GM23338 (cell line): ENCODE data around the gene SELENOW. TPM values are rescaled to one million over a fixed set of nuclear protein-coding genes. Genes with fewer than 3 reads are reported as not detected.

Source experiments
- ATAC-seq: fragments of 200-7000 bp; cut with Tn5 transposase; 3 replicates; pipeline ENCODE4 v1.9.1; 2020
- DNase-seq: peaks from one replicate; pipeline ENCODE4 v3.0.0-alpha.2; 2015; ENCODE audit warnings: low spot score
- H2AFZ ChIP-seq: fragments of 200-600 bp; sonication (generic); 2 replicates; pipeline ENCODE4 v1.8.0; 2016; ENCODE audit warnings: antibody characterized with exemption, mild to moderate bottlenecking, moderate library complexity
- H3F3A ChIP-seq: fragments of 200-600 bp; sonication (generic); replicated peaks from 2 replicates; pipeline ENCODE4 v1.8.0; 2017; ENCODE audit warnings: antibody characterized with exemption, mixed run types, low read depth
- H3K27ac ChIP-seq: fragments of 200-600 bp; sonication (generic); 2 replicates; pipeline ENCODE4 v1.6.1; 2016; ENCODE audit warnings: low read depth
- H3K27me3 ChIP-seq: fragments of 200-600 bp; sonication (generic); 2 replicates; pipeline ENCODE4 v1.8.0; 2016; ENCODE audit warnings: mild to moderate bottlenecking, mixed run types, moderate library complexity; ENCODE audit not compliant: insufficient read depth
- H3K36me3 ChIP-seq: fragments of 200-600 bp; sonication (generic); 2 replicates; pipeline ENCODE4 v1.8.0; 2016; ENCODE audit warnings: mild to moderate bottlenecking; ENCODE audit not compliant: insufficient read depth
- H3K4me1 ChIP-seq: fragments of 200-600 bp; sonication (generic); 2 replicates; pipeline ENCODE4 v1.8.0; 2016; ENCODE audit warnings: mild to moderate bottlenecking, moderate library complexity; ENCODE audit not compliant: insufficient read depth
- H3K4me2 ChIP-seq: fragments of 200-600 bp; sonication (generic); 2 replicates; pipeline ENCODE4 v1.7.1; 2017; ENCODE audit warnings: mixed run types
- H3K4me3 ChIP-seq: fragments of 200-600 bp; sonication (generic); 2 replicates; pipeline ENCODE4 v1.6.1; 2016; ENCODE audit warnings: mixed run types
- H3K79me2 ChIP-seq: fragments of 200-600 bp; sonication (generic); replicated peaks from 2 replicates; pipeline ENCODE4 v1.8.0; 2017; ENCODE audit warnings: mild to moderate bottlenecking; ENCODE audit not compliant: insufficient read depth
- H3K9me2 ChIP-seq: fragments of 200-600 bp; sonication (generic); 2 replicates; pipeline ENCODE4 v1.8.0; 2017; ENCODE audit not compliant: insufficient read depth
- H4K20me1 ChIP-seq: fragments of 200-600 bp; sonication (generic); replicated peaks from 2 replicates; pipeline ENCODE4 v1.8.0; 2017; ENCODE audit warnings: mild to moderate bottlenecking; ENCODE audit not compliant: insufficient read depth
- H3K27ac Mint-ChIP-seq: 2 replicates; pipeline ENCODE4 v1.8.0; 2020; ENCODE audit warnings: inconsistent platforms, mild to moderate bottlenecking, moderate library complexity, mixed read lengths
- H3K27me3 Mint-ChIP-seq: 3 replicates; pipeline ENCODE4 v1.8.0; 2022; ENCODE audit warnings: low read depth, mild to moderate bottlenecking, moderate library complexity, mixed read lengths, inconsistent platforms; ENCODE audit not compliant: insufficient read depth, poor library complexity
- H3K36me3 Mint-ChIP-seq: 3 replicates; pipeline ENCODE4 v1.8.0; 2021; ENCODE audit warnings: low read depth, mild to moderate bottlenecking, inconsistent platforms, moderate library complexity, mixed read lengths
- H3K4me1 Mint-ChIP-seq: 3 replicates; pipeline ENCODE4 v1.8.0; 2020; ENCODE audit warnings: mild to moderate bottlenecking, inconsistent platforms, mixed read lengths
- H3K4me3 Mint-ChIP-seq: 3 replicates; pipeline ENCODE4 v1.8.0; 2021; ENCODE audit warnings: moderate library complexity, mild to moderate bottlenecking, inconsistent platforms, mixed read lengths
- H3K9me3 Mint-ChIP-seq: 3 replicates; pipeline ENCODE4 v1.8.0; 2020; ENCODE audit warnings: moderate library complexity, mild to moderate bottlenecking, inconsistent platforms, mixed read lengths
- CREB1 ChIP-seq: fragments of 250-450 bp; sonication (Bioruptor Pico); IDR thresholded peaks from 2 replicates; pipeline ENCODE4 v1.5.0; 2020; ENCODE audit warnings: low read depth, mild to moderate bottlenecking, moderate library complexity
- ETS1 ChIP-seq: IDR thresholded peaks from 2 replicates; pipeline ENCODE4 v1.6.1; 2016; ENCODE audit warnings: antibody characterized with exemption
- EZH2 ChIP-seq: fragments of 200-600 bp; sonication (generic); IDR thresholded peaks from one replicate; pipeline ENCODE4 v1.8.0; 2017; ENCODE audit warnings: antibody characterized with exemption, mild to moderate bottlenecking, low read depth; ENCODE audit not compliant: unreplicated experiment
- EZH2phosphoT487 ChIP-seq: fragments of 200-600 bp; sonication (generic); IDR thresholded peaks from one replicate; pipeline ENCODE4 v1.8.1; 2018; ENCODE audit warnings: antibody characterized with exemption; ENCODE audit not compliant: unreplicated experiment
- NANOG ChIP-seq: IDR thresholded peaks from 2 replicates; pipeline ENCODE4 v1.6.1; 2016; ENCODE audit warnings: antibody characterized with exemption, borderline replicate concordance
- REST ChIP-seq: IDR thresholded peaks from one replicate; pipeline ENCODE4 v1.6.1; 2018; ENCODE audit warnings: antibody characterized with exemption; ENCODE audit not compliant: unreplicated experiment
- STAT1 ChIP-seq: IDR thresholded peaks from one replicate; pipeline ENCODE4 v1.6.1; 2016; ENCODE audit warnings: antibody characterized with exemption; ENCODE audit not compliant: unreplicated experiment
- ZNF114 ChIP-seq: fragments of 250-450 bp; sonication (Bioruptor Pico); IDR thresholded peaks from 2 replicates; pipeline ENCODE4 v1.5.0; 2020; ENCODE audit warnings: mild to moderate bottlenecking, moderate library complexity
- ZNF331 ChIP-seq: fragments of 250-450 bp; sonication (Bioruptor Pico); IDR thresholded peaks from 2 replicates; pipeline ENCODE4 v1.5.0; 2020; ENCODE audit warnings: low read depth, mild to moderate bottlenecking, moderate library complexity
- polyA plus RNA-seq: library from polyadenylated mRNA; unstranded; fragments of >200 nt; fragmentation: Nextera tagmentation; extraction: Ambion mirVana; gene quantifications from 2 replicates; pipeline ENCODE4 v1.2.1, GENCODE V29; 2016
- total RNA-seq: library from RNA; depleted of rRNA; stranded (reverse); fragments of >200 nt; shearing (Covaris generic); gene quantifications from 2 replicates; pipeline ENCODE4 v1.2.3, GENCODE V29; 2014
- TF ChIP-seq, protein P1 (sequence below), 2 experiments: fragments of 200-600 bp in 1 of 2; sonication (generic) in 1 of 2; conservative IDR thresholded peaks; 2 replicates each; pipeline versions ENCODE4 v1.5.1 to v1.6.1; 2016 to 2017; ENCODE audit warnings: antibody characterized with exemption in 2 of 2, low read depth in 2 of 2, mild to moderate bottlenecking in 2 of 2, moderate library complexity in 1 of 2

Gene SELENOW
- total and polyA plus RNA-seq, 2 experiments from 2014 or later = 558 to 811 TPM

GRCh38 chr19:47741544-47742140 is 36.9 kb upstream of the SELENOW start (continued):
- TF ChIP-seq, protein P1, sequence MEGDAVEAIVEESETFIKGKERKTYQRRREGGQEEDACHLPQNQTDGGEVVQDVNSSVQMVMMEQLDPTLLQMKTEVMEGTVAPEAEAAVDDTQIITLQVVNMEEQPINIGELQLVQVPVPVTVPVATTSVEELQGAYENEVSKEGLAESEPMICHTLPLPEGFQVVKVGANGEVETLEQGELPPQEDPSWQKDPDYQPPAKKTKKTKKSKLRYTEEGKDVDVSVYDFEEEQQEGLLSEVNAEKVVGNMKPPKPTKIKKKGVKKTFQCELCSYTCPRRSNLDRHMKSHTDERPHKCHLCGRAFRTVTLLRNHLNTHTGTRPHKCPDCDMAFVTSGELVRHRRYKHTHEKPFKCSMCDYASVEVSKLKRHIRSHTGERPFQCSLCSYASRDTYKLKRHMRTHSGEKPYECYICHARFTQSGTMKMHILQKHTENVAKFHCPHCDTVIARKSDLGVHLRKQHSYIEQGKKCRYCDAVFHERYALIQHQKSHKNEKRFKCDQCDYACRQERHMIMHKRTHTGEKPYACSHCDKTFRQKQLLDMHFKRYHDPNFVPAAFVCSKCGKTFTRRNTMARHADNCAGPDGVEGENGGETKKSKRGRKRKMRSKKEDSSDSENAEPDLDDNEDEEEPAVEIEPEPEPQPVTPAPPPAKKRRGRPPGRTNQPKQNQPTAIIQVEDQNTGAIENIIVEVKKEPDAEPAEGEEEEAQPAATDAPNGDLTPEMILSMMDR (conservative IDR thresholded peaks at IDR 0.05; ENCODE audit: low read depth in 2 of 2) = no peak

DNA sequence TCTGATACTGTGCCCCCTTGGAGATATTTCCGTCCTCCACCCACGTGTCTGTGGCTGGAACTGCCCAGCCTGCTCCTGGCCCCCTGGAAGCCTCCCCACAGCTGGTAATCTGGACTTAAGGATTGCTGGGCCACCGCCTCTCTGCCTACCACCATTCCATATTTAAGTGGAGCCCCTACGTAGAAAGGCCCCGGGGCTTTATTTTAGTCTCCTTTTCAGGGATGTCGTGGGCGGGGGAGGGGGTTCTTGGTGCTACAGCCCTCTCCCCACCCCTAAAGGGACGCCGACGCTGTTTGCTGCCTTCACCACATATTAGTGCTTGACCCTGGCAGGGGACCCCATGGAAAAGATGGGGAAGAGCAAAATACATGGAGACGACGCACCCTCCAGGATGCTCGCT is 35.9 kb upstream of the SELENOW start:
- Histone ChIP-seq H4K20me1 (no peaks in the 10 kb centered on the region; the same call in 1 of the 2 replicates), H3K36me3 (peaks cover 10% of the 10 kb centered on the region), H3K4me3 (peak overlapping the region; percentile 65), H3F3A (peaks cover 27% of the 10 kb centered on the region), H3K27me3 (no peaks in the 10 kb centered on the region), H3K4me1 (peaks cover 13% of the 10 kb centered on the region), H3K27ac (peak overlapping the region; percentile 63; the same call in 1 of the 2 replicates), H3K79me2 (peaks cover 19% of the 10 kb centered on the region), H3K9me2 (peaks cover 5% of the 10 kb centered on the region; the same call in 1 of the 2 replicates), H2AFZ (peak overlapping the region; percentile 92), H3K4me2 (peak overlapping the region; percentile 84)
- peaks cover 16% of the 10 kb centered on the region for H3K27me3 Mint-ChIP-seq
- H3K9me3 Mint-ChIP-seq = no peaks in the 10 kb centered on the region
- ATAC-seq = no peak; the same call in 2 of the 3 replicates
- peak; percentile 53 for DNase-seq
- TF ChIP-seq EZH2phosphoT487 (no peak), NANOG (no peak), ZNF331 (CRISPR knock-in tag) (no peak), STAT1 (no peak), ETS1 (no peak), EZH2 (no peak), ZNF114 (CRISPR knock-in tag) (no peak), CREB1 (CRISPR knock-in tag) (no peak), REST (no peak)
- TF ChIP-seq, protein P1 (conservative IDR thresholded peaks at IDR 0.05; ENCODE audit: low read depth in 2 of 2) = no peak
- H3K36me3 Mint-ChIP-seq = peaks cover 9% of the 10 kb centered on the region
- peaks cover 8% of the 10 kb centered on the region; the same call in 2 of the 3 replicates for H3K4me1 Mint-ChIP-seq
- peak overlapping the region; percentile 60 for H3K4me3 Mint-ChIP-seq
- H3K27ac Mint-ChIP-seq = no peak overlapping the region
